Stimulated activated CD4-positive, alpha-beta T cell treated with anti-CD3 and anti-CD28 coated beads, Interleukin-12 subunit alpha, Interleukin-12 subunit beta, amount 100 ng/mL, for 24 hours (primary cell): ENCODE results near the gene PITPNM3.
A peak's percentile ranks its signal among the peaks of the same experiment; 100 is the strongest.

Experiments used
- DNase-seq, 2 experiments: peaks; one replicate each; pipeline ENCODE4 v3.0.0-alpha.2; 2020; ENCODE audit warnings: low read depth in 2 of 2

The PITPNM3 gene

DNA sequence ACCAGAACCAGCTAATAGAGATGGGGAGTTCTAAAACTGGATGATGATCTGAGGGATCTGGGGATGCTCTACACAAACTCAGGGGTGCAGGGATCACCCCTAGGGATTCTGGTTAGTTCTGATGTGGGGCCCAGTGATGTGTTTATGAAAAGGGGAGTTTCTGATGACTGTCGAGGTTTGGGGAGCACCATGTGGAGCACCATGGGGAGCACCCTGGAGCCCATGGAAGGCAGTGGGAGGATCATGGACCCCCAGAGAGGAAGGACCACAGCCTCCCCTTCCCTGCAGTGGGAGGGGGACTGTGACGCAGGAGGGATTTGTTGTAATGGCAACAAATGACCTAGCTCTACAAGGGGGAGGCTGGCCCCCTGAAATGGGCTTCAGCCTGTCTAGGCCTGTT lies 93.7 kb downstream of the PITPNM3 start:
- DNase-seq = no peak

DNA sequence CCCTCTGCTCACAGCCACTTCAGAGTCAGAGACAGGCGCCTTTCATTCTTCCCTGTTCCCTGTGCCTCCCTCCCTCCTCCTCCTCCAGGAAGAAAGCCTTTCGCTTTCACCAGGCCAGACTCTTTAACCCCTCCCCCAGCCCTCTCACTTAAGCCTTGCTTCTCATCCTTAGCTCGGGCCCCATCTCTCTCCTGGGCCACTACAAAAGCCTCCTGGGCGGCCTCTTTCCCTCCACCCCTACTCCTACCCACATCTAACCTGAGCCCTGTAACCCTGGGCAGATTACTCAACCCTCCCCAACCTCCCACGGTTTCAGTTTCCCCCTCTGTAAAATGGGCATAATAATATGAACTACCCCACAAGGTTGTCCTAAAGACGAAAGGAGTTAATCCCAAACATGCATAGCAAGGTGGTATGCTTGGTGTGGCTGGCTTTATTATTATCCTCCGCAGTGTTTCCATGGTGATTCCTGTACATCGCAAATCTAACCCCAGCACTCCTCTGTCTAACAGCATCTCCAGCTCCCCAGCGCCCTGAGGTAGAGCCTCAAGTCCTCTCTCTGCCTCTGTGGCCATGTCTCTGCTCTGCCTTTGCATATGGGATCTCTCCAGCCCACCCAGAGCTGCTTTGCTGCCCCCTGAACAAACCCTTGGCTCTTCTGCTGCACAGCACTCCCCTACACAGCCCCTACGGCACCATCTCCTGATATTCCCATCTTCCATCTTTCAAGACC lies 94.4 kb downstream of the PITPNM3 start:
- peak in 1 of 2 experiments; percentile 34 for DNase-seq

DNA sequence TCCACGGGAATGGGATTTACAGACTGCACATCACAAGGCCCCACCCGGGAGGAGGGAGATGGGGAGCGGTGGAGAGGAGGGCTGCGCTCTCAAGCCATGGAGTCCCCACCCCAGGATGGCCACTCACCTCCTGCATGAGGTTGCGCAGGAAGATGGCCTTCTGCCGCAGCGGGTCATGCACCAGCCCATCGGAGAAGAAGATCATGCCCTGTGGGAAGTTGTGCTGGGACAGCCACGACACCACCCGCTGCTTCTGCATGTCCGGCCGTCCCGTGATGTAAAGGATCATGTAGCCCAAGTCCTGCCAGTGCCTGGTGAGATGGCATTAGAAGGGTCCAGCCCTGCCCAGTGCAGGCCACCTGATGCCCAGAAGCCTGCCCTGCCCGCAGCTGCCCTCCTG lies 95.1 kb downstream of the PITPNM3 start:
- no peak for DNase-seq

DNA sequence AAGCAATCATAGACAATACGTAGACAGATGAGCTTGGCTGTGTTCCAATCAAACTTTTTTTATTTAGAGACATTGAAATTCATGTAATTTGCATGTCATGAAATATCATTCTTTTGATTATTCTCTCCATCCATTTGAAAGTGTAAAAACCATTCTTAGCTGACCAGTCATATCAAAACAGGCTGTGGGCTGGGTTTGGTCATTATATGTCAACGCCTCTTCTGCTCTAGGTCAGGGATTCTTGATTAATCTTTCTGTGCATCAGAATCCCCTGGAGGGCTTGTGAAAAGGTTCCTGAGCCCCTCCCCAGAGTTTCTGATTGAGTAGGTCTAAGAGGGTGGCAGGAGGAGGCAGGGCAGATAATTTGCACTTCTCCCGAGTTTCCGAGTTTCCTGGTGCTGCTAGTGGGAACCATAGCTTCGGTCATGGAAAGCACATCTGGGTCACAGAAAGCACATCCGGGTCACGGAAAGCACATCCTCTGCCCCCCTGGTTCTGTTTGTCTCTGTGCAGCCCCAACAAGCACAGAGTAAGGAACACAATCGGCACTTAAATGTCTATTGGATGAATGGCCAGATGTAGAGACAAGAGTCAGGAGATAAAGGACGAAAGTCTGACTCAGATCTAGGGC lies 95.7 kb downstream of the PITPNM3 start:
- no peak for DNase-seq

DNA sequence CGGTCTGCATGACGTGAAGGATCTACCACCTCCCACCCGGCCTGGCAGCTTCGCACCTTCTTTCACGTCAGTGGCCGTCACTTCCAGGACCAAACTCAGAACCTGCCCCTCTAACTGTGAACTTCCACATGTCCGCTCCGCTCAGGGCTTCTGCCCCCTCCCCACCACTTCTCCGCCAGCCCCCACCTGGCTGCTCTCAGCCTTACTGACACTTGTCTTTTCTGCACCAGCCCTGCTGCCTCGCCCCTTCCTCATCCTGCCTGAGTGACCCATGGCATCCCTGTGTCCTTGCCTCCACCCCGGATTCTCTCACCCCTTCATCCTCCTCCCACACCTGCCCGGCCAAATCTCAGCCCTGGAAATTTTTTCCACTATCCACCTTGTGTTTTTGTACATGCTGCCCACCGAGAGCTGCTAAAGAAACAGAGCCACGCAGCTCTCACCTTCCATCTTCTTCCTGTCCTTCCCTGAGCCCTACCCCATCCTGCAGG lies 97.8 kb downstream of the PITPNM3 start:
- no peak for DNase-seq

DNA sequence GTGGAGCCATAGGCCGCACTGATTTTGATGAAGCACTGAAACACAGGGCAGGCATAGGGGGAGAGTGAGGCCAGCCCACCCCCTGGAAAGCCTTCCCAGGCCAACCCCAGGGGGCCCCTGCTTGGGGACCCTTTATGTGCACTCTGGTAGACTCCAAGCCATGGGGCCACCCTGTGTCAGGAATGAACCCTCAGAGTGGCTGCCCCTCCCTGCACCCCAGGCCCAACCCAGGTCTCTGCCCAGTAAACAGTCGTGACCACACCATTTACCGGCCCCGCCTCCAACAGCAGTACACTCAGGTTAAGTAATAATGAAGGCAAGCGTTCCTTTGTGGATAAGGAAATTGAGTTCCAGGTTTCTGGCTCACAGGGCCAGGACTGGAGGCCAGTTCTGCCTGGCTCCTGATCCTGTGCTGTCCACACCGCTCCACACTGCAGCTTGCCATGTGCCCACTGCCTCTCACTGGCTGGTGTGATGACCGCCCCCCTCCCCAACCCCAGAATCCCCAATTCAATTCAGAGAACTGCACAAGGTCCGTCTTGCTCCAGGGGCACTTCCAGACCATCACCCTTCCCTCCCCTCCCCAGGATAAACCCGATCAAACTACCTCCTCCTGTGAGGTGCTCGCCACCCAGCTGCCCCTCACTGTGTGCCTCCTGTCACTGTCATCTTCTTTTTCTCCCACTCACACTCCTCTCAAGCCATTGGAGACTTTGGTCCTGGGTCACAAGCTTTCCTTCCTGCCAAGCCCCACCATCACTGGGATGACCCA lies 98.5 kb downstream of the PITPNM3 start:
- no peak for DNase-seq

DNA sequence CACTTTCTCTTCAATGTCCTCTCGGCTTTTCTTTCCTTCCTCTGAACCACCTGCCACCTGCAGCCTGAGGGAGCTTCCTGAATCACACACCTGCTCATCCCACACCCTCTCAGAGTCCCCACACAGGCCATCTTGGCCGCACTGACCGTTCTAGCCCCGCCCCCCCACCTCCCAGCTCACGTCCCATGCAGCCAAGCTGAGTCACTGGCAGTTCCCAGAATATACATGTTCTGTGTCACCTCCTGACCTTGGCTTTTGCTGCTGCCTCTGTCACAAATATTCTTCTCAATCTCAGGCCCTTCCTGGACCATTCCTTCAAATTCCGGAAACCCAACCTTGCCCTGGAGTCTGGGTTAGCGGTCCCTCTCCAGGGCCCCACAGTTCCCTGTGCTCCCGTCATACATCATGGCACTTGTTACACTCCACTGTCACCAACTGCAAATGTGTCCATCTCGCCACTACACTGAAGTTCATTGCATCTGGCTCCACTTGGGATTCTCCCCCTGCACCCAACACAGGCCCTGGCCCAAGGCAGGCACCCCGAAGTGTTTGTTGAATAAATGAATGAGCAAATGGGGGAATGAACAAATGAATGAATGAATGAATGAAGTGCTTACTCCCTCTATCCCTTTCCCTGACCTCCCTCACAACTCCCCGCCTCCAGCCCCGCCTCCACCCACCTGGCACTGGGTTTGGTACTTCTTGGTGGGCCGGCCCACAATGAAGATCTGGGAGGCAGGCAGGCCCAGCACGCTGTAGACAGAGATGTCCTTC lies 99.3 kb downstream of the PITPNM3 start:
- DNase-seq = no peak

DNA sequence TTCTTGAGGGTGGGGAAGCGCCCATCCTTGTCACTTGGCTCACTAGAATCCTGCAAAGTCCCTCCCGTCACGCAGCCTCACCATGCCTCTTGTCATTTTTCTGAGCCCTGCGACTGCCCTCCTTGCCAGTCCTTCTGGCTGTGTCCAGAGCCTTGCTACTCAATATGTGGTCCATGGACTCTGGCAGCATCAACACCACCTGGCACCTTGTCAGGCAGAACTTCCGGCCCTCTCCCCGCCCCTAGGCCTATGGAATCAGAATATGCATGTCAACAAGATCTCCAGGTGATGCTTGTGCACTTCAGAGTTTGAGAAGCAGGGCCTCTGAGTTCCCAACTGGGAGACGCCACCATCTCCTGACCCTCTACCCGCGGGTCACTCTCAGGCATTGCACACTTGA lies 100.0 kb downstream of the PITPNM3 start:
- DNase-seq = no peak

DNA sequence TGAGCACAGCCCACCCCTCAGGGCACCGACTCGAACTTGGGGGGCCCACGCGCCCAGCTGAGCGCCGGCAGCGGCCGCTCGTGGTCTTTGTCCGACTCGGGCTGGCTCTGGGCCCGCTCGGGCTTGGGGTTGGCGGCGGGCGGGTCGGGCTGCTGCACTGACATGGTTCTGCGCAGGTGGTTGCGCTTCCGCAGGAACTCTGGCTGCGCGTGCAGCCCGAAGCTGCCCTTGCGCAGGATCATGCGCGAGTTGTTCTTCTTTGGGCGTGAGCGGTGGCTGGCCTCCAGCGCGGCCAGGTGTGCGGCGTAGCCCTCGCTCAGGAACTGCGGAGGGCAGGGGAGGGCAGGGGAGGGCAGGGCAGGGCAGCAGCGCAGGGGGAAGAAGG lies 101.0 kb downstream of the PITPNM3 start:
- DNase-seq = peak in 1 of 2 experiments; percentile 10

DNA sequence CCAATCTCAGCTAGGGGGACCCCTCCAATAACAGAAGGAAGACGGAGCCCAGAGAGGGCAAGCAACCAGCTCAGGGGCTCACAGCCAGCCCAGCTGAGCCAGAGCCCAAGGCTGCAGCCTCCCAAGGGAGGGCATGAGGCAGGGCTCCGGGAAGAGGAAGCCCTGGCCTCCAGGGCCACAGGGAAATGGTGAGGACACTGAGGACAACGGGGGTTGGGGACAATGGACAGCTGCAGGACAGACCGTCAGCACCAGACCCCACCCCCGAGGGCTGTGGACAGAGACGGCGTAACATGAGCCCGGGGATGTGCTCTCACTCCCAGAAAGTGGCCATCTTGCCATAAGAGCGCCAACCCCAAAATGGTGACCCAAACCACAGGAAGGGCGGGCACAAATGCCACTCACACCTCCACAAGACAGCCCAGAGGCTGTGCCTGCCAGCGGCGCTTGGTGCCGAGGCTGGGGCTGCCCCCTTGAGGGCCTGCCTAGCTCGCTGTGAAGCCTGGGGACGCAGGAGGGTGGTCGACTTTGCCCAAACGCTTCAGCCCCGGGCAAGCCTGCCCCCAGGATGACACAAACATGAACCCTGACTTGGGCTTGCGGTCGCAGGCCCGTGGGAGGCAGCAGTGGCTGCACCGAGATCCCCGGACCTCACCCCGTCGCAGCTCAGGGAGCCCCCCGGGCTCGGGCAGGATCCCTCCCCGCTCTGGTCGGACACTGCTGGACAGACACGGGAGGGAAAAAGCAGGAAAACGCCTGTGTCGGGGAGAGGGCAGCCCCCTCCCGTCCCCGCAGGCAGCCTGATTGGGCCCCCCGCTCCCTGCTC lies 101.6 kb downstream of the PITPNM3 start:
- no peak for DNase-seq

DNA sequence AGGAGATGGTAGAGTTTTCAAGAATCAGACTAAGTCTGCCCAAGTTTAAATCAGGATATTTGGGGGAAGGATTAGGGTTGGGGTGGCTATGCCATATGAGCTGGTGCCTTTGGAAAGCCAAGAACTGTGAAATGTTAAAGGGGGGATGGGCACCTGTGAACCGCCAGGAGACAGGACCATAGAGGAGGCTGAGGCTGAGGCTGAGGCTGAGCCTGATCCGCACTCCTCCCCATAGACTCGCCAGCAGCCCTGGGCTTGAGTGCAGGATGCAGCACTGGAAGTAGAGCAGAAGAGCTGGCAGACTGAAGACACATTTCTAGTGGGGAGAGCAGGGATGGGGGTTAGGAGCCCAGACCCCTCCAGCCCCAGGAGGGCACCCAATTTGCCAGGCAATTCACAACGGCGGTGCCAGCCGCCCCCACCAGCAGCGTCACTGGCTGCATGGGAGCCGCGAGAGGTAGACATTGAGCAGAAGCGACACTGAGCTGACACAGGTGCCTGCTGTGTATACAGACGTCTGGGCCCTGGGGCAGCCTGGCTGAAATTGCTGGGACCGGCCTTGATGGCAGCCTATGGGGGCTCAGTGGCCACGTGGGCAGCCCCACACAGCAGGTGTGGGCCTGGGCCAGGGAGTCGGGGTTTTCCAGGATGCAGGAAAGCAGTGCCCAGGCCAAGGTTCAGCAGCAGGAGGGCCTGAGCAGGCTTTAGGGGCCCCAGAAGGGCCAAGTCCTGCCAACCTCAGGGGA lies 102.9 kb downstream of the PITPNM3 start:
- no peak for DNase-seq

DNA sequence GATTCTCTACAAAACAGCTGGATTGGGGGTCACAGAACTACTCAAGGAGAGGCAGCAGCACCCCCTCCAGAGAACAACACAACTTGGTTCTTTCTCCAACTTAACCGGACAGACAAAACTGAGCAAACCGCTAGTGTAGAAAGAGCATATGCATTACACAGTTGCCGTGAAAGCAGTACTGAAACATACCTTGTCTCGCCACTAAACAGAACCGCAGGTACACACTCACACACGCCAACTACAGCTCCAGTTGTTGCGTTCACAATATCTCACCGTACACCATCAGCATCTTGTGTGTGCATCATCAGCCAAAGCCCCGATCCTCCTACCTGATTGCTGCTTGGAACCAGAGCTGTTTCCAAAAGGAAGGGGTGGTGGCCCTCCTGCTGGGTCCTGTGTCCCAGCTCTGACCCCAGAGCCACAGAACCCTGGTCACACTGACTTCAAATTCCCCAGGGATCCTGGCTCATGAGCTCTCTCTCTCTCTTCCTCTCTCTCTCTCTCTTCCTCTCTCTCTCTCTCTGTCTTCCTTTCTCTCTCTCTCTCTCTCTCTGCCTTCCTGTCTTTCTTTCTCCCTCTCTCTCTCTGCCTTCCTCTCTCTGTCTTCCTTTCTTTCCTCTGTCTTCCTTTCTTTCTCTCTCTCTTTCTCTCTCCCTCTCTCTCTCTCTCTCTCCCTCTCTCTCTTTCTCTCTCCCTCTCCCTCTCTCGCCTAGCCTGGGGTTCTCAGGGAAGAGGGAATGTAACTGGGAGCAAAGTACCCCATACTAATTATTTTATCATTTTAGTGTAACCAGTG lies 103.7 kb downstream of the PITPNM3 start:
- no peak for DNase-seq

DNA sequence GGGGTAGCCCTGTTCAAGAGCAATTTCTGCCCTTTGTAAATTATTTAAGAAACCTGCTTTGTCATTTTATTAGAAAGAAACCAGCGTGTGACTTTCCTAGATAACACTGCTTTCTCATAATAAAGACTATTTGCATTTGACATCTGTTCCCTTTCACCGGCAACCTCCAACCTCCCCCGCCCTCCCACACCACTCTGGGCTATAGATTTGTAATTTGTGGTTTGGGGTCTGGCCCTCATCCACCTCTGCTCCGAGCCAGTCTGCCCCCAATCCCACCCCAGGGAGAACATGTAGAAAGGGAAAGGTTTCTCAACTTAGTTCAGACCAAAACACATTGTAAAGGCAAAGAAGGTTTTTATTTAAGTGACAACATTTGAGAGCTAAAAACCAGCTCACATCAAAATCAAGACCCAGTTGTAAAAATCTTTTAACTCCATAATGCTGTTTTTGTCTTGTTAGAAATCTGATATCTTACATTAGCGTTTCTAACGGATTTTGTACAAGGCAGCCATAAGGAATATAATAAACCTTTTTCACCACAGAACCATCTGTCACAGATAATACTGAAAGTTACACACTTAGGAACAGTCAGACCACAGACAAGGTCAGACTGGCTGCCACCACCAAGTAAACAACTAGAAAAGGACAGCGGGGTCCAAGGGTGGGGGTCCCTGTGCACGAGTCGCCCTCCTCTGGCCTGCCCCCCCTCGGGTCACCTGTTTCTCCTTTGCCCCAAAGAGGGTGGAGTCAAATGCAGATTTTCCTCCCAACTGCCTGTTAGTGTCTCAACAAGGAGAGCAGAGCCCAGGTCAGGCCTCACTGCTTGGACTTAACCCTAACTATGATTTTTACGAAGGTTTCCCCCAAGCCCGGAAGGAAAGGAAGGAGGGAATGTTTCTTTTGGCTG lies 105.2 kb downstream of the PITPNM3 start:
- DNase-seq = no peak

DNA sequence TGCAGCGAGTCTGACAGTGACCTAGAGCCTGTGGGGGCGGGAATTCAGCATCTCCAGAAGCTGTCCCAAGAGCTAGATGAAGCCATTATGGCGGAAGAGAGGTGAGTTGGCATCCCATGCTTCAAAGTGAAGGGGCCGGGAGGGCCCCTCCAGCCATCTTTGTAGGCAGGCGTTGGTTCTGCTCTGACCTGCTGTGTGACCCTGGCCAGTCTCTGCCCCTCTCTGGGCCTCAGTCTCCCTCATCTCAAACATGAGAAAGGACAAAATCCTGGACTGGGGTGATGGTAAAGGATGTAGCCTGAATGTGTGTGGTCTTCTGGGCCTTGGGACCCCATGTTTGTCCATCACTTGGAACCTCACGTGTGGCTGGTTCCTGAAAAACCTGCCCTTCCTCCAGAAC lies 107.0 kb downstream of the PITPNM3 start:
- DNase-seq = no peak

DNA sequence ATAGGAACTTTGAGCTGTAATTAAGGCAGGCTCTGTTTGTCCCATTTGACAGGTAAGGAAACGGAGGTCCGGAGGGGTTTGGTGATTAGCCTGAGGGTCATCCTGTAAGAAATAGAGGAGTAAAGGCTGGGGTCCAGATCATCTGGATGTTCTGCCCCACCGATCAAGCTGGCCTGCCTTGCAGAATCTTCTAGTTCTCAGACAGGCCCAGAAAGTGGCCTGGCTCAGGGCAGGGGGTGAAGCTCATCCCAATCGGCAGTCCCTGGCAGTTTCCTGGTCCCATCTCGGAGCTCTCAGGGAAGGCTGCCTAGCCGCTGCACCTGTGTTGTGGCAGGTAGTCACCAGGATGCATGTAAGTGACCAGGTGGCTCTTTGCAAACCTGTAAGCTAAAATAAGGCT lies 107.9 kb downstream of the PITPNM3 start:
- DNase-seq = no peak

DNA sequence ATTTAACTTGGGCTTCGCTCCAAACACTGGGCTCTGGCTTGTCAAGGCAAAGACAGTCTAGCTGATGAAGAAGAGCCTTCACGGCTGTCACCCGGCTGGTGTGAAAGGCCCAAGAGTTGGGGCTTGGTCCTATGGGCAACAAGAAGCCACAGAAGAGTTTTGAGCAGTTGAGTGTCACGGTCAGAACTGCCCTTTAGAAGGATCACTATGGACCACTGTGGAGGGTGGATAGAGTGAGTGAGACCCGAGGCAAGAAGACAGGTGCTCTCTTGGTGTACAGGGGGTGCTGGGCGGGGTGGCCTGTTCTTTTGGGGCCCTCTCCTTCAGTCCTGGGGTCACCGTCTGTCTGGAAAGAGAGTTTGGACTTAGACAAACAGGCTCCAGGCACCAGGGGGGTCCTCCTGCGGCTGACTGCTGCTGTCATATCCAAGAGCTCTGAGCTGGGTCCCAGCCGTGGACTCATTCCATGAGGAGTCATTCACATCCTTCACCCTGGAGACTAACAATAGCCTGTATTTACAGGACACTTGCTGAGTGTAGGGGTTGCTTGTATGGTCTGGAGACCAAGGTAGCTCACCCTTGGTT lies 109.7 kb downstream of the PITPNM3 start:
- no peak for DNase-seq

DNA sequence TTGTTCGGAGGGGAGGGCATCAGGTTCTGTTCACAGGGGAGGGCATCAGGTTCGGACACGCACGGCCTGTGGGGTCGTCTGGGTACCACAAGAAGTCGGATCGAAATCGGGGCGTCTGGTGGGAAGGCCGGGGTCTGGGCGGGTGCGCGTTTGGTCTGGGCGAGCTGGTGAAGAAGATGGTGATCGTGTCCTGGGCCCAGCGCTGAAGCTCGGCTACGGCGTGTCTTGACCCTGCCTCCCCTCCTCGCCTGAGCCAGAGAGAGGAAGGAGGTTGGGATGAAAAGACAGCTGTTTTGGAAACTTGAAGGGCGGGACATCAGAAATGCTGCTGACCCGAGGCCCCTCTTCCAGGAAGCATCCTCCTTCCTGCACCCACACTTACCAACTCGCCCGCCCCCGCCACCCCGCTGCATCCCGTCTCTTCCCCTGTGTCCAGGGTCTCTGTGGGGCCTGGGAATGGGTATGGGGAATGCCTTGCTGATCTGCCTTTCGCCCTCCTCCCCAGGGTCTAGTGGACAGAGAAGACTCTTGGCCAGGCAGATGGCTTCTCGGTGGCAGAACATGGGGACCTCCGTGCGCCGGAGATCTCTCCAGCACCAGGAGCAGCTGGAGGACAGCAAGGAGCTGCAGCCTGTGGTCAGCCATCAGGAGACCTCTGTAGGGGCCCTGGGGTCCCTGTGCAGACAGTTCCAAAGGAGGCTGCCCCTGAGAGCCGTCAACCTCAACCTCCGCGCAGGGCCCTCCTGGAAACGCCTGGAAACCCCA lies 111.6 kb downstream of the PITPNM3 start:
- no peak for DNase-seq
